ENCODE results near the gene PPIP5K2.

The PPIP5K2 gene

GRCh38 chr5:103228588-103228987, 108.5 kb downstream of the PPIP5K2 start:
- no peak overlapping the region for H3K27ac ChIP-seq (ENCODE audit: poor library complexity, severe bottlenecking)
- H3K36me3 ChIP-seq (ENCODE audit: low read depth) = no peaks in the 10 kb centered on the region
- H3K4me3 ChIP-seq (ENCODE audit: severe bottlenecking) = no peak overlapping the region
- H3K4me1 ChIP-seq (ENCODE audit: insufficient read depth, poor library complexity, severe bottlenecking) = no peaks in the 10 kb centered on the region
- ATAC-seq (ENCODE audit: low read depth) (no peak), DNase-seq (ENCODE audit: low spot score) (no peak)
- H3K27me3 ChIP-seq (ENCODE audit: insufficient read depth, poor library complexity, severe bottlenecking) = peaks cover 5% of the 10 kb centered on the region
- H3K9me3 ChIP-seq (ENCODE audit: severe bottlenecking) = no peaks in the 10 kb centered on the region
- no peak for TF ChIP-seq CTCF (IDR thresholded peaks at IDR 0.05; ENCODE audit: poor library complexity, severe bottlenecking)

- Histone ChIP-seq H3K4me3 (ENCODE audit: severe bottlenecking) (no peak overlapping the region), H3K9me3 (ENCODE audit: severe bottlenecking) (no peaks in the 10 kb centered on the region), H3K36me3 (ENCODE audit: low read depth) (no peaks in the 10 kb centered on the region), H3K27me3 (ENCODE audit: insufficient read depth, poor library complexity, severe bottlenecking) (peaks cover 5% of the 10 kb centered on the region), H3K27ac (ENCODE audit: poor library complexity, severe bottlenecking) (no peak overlapping the region), H3K4me1 (ENCODE audit: insufficient read depth, poor library complexity, severe bottlenecking) (no peaks in the 10 kb centered on the region)
- peak; percentile 79; the same call in 2 of the 3 replicates for ATAC-seq (ENCODE audit: low read depth)
- peak; percentile 94 for TF ChIP-seq CTCF (IDR thresholded peaks at IDR 0.05; ENCODE audit: poor library complexity, severe bottlenecking)
- DNase-seq (ENCODE audit: low spot score) = no peak
These were observed 112.4 kb downstream of the PPIP5K2 start for GRCh38 chr5:103232393-103232999.

GRCh38 chr5:103234239-103234975, 114.3 kb downstream of the PPIP5K2 start:
- Histone ChIP-seq H3K27ac (ENCODE audit: poor library complexity, severe bottlenecking) (no peak overlapping the region), H3K4me3 (ENCODE audit: severe bottlenecking) (no peak overlapping the region), H3K4me1 (ENCODE audit: insufficient read depth, poor library complexity, severe bottlenecking) (no peaks in the 10 kb centered on the region), H3K9me3 (ENCODE audit: severe bottlenecking) (no peaks in the 10 kb centered on the region), H3K36me3 (ENCODE audit: low read depth) (no peaks in the 10 kb centered on the region), H3K27me3 (ENCODE audit: insufficient read depth, poor library complexity, severe bottlenecking) (peaks cover 5% of the 10 kb centered on the region)
- DNase-seq (ENCODE audit: low spot score) = no peak
- ATAC-seq (ENCODE audit: low read depth) = peak; percentile 49
- no peak for TF ChIP-seq CTCF (IDR thresholded peaks at IDR 0.05; ENCODE audit: poor library complexity, severe bottlenecking)

GRCh38 chr5:103235891-103236290, 115.8 kb downstream of the PPIP5K2 start:
- ATAC-seq (ENCODE audit: low read depth) (no peak), DNase-seq (ENCODE audit: low spot score) (no peak)
- Histone ChIP-seq H3K4me1 (ENCODE audit: insufficient read depth, poor library complexity, severe bottlenecking) (no peaks in the 10 kb centered on the region), H3K4me3 (ENCODE audit: severe bottlenecking) (no peak overlapping the region), H3K36me3 (ENCODE audit: low read depth) (no peaks in the 10 kb centered on the region), H3K9me3 (ENCODE audit: severe bottlenecking) (no peaks in the 10 kb centered on the region), H3K27me3 (ENCODE audit: insufficient read depth, poor library complexity, severe bottlenecking) (no peaks in the 10 kb centered on the region), H3K27ac (ENCODE audit: poor library complexity, severe bottlenecking) (no peak overlapping the region)
- TF ChIP-seq CTCF (IDR thresholded peaks at IDR 0.05; ENCODE audit: poor library complexity, severe bottlenecking) = no peak

- Histone ChIP-seq H3K9me3 (ENCODE audit: severe bottlenecking) (no peaks in the 10 kb centered on the region), H3K27me3 (ENCODE audit: insufficient read depth, poor library complexity, severe bottlenecking) (no peaks in the 10 kb centered on the region), H3K4me1 (ENCODE audit: insufficient read depth, poor library complexity, severe bottlenecking) (no peaks in the 10 kb centered on the region), H3K36me3 (ENCODE audit: low read depth) (no peaks in the 10 kb centered on the region), H3K27ac (ENCODE audit: poor library complexity, severe bottlenecking) (no peak overlapping the region), H3K4me3 (ENCODE audit: severe bottlenecking) (no peak overlapping the region)
- no peak for ATAC-seq (ENCODE audit: low read depth)
- no peak for TF ChIP-seq CTCF (IDR thresholded peaks at IDR 0.05; ENCODE audit: poor library complexity, severe bottlenecking)
- no peak for DNase-seq (ENCODE audit: low spot score)
These were observed 117.7 kb downstream of the PPIP5K2 start for GRCh38 chr5:103237778-103238177.

Data from RWPE2 (cell line).